IPS-18c (cell line): ENCODE data around the gene GLS.

Experiments
- H3K4me3 ChIP-seq: 2 replicates; pipeline ENCODE4 v1.7.0; 2013; ENCODE audit warnings: low read depth, mild to moderate bottlenecking, low read length, moderate library complexity; ENCODE audit not compliant: insufficient read depth
- H3K9me3 ChIP-seq: one replicate; pipeline ENCODE4 v1.6.1; 2013; ENCODE audit warnings: mild to moderate bottlenecking, low read length, moderate library complexity; ENCODE audit not compliant: control insufficient read depth, insufficient read depth

Gene GLS

DNA sequence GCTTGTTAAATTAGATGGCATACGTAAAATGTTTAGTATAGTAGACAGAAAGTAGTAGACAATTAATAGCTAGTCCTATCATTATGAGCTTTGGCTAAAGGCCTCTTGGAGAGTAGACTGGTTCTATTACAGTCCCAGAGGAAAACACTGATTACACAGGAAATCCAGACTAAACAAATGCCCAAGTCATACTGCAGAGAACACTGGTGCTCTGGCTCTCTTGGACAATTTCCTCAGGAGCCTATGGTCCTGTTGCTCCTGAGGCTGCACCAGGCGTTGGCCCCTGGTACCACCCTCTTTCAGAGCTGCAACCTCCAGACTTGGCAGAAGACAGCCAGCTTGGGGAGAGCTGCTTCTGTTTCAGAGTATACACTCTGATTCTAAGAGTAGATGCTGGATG, 91.6 kb downstream of the GLS start:
- Histone ChIP-seq H3K4me3 (no peak overlapping the region), H3K9me3 (no peaks in the 10 kb centered on the region)

DNA sequence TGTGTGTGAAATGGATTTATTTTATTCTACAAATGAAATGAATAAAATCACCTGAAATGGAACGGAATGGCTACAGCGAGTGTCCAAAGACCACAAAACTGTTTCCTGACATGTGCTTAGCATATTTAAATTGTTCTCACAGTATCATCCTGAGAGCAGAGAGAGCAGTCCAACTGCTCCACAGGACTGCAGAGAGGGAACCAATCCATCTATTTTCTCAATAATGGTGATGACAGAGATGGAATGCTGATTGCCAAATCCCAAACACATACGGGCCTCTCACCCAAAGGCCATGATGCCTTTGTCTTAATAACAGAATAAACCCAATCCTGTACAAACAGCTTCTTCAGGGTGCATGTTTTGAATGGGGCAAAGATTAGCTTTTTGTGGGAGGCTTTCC, 92.2 kb downstream of the GLS start:
- Histone ChIP-seq H3K9me3 (no peaks in the 10 kb centered on the region), H3K4me3 (no peak overlapping the region)

DNA sequence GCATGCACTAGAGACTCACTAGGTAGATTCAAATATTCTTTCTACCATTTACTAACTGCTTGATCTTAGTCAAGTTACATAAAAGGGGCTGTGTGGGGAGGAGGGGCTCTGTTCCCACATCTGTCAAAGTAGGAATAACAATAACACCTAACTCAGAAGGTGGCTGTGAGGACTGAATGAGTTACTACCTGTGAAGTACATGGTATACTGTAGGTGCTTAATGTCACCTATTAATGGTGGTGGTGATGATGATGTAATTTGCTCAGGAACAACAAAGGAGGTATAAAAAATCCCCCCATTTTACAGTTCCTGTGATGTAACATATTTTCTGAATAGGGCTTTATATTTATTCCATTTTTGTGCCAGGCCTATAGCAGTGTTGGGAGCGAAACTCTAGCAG, 92.6 kb downstream of the GLS start:
- H3K4me3 ChIP-seq: no peak overlapping the region

GRCh38 chr2:190973726-190974628, 93.4 kb downstream of the GLS start:
- H3K4me3 ChIP-seq: no peak overlapping the region
- H3K9me3 ChIP-seq: no peaks in the 10 kb centered on the region

More for the DNA sequence above, 92.6 kb downstream of the GLS start:
- no peaks in the 10 kb centered on the region for H3K9me3 ChIP-seq

DNA sequence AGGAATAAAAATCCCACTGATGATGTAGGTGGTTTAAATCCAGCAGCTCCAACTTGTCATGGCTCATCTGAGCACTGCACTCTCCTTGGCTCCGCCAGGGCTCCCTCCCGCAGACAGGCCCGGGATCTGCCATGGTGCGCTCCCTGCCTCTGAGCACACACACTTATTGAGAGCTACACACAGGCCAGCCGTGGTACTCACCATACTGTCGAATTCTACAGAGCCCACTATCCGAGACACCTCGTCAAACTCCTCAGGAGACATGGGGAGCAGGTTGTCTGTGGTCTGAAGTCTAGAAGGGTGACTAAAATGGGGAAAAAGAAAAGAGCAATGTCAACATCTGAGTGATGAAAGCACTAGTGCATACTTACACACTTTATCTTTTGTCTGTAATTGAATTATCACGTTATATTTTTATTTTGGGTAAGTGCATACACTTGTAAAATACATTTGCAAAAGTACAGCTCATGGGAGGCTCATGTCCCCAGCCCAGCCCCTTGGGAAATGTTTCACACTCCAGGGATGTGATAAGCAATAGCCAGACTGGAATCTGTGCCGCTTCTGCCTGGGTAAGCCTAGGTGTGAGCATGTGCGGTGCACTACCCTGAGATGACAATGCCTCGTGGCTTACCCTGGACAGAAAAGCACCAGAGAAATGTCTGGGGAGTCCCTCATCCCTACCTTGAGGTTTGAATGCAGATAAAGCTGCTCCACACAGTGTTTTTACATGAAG, 94.2 kb downstream of the GLS start:
- H3K4me3 ChIP-seq: no peak overlapping the region

DNA sequence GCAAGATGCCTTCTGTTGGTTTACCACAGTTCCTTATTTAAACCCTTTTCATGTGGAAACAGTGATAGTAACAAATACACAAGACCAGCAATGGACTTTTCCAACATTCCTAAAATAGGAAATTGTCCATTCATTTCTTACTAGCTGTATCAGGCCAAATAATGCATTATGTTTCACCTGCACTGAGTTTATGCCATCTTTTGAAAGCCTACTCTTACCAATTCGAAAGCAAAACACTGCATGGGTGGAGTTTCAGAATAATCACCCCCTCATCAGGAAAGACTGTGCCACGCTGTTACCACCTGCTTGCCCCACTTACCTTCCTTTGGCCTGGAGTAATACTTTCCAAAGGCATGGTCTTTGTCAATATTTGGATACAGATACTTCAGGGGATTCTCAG, 95.9 kb downstream of the GLS start:
- no peak overlapping the region for H3K4me3 ChIP-seq
- H3K9me3 ChIP-seq: no peaks in the 10 kb centered on the region

More for the DNA sequence above, 94.2 kb downstream of the GLS start:
- no peaks in the 10 kb centered on the region for H3K9me3 ChIP-seq

- Histone ChIP-seq H3K9me3 (no peaks in the 10 kb centered on the region), H3K4me3 (no peak overlapping the region)
These were observed 96.9 kb downstream of the GLS start for GRCh38 chr2:190977505-190977904.

- no peaks in the 10 kb centered on the region for H3K9me3 ChIP-seq
- no peak overlapping the region for H3K4me3 ChIP-seq
These were observed 97.9 kb downstream of the GLS start for GRCh38 chr2:190978389-190979053.

DNA sequence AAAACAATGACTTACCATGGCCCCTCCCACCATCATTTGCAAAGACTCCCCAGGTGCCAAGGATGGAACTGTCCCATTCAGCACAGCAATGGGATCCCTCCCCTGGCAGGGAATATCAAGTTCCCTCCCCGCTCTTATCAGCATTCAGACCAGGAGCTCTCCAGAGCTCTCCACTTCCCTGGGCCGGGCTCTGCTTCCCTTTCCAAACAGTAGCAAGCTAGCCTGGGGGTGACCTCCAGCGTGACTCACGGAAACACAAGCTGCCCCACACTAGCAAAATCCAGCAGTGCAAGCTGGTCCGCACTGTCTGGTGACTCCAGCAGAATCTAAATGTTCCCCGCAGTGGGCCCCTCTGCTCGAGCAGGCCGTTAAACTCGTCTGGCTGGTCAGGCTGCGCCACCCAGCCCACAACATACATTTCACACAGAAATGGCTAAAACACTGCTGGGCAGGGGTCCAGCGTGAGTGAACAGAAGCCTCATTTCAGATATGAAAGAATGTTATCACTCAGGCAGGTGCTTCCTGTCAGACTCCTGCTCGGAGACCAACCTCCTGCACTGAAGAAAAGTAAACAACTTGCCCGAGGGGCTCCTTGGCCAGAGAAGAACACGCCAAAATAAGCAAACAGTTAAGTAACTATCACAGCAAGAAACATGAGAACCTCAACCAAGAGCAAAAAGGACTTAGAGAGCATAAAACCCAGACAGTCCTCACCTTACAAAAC, 99.4 kb downstream of the GLS start:
- Histone ChIP-seq H3K4me3 (no peak overlapping the region), H3K9me3 (no peaks in the 10 kb centered on the region)

- Histone ChIP-seq H3K9me3 (no peaks in the 10 kb centered on the region), H3K4me3 (no peak overlapping the region)
These were observed 100.1 kb downstream of the GLS start for GRCh38 chr2:190980630-190981209.

- H3K9me3 ChIP-seq: no peaks in the 10 kb centered on the region
- H3K4me3 ChIP-seq: no peak overlapping the region
These were observed 100.7 kb downstream of the GLS start for GRCh38 chr2:190981333-190981732.

DNA sequence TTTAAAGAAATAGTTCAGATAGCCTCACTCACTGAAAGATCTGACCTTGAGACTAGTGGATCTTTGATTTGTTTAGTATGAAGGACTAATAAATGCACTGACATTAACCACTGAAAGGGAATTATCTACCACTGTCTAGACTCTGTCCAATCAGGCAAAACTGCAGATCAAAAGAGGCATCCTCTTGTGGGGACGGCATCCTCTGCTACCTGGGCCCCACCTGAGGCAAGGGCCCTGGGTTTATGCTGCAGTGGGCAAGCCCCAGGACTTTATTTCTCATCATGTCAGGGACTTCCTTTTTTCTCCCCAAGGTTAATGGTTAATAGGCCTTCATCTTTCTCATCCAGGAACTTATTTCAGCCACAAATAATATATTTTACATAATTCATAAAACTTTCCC, 101.1 kb downstream of the GLS start:
- Histone ChIP-seq H3K4me3 (no peak overlapping the region), H3K9me3 (no peaks in the 10 kb centered on the region)

DNA sequence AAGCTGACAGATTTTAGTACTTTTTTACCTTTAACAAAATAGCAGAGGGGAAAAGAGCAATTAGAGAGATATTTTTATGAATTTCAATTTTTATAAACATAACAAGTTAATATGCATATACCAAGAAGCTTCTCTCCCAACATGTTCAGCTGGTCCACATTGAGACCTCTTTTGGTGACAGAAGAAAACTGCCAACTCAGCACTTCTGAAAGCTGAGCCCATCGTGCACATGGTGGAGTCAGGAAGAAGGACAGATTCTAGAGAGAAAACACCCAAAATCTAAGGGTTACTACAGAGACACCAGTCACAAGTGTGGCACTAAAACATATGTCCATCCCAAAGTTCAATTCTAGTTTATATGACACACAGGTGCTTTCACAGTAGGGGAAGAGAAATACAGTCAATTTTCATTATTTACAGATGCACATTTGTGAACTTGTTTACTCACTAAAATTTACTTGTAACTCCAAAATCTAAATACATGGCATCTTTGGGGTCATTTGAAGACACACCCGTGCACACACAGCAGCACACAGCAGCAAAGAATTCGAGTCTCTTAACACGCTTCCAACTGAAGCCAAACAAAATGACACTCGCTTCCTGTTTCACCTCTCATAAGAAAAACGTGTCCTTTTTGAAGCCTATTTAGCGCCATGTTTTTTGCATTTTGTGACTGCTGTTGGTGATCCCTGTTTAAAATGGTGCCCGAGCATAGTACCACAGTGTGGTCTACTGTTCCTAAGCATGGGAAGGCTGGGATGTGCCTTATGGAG, 101.8 kb downstream of the GLS start:
- H3K9me3 ChIP-seq: no peaks in the 10 kb centered on the region
- H3K4me3 ChIP-seq: no peak overlapping the region

DNA sequence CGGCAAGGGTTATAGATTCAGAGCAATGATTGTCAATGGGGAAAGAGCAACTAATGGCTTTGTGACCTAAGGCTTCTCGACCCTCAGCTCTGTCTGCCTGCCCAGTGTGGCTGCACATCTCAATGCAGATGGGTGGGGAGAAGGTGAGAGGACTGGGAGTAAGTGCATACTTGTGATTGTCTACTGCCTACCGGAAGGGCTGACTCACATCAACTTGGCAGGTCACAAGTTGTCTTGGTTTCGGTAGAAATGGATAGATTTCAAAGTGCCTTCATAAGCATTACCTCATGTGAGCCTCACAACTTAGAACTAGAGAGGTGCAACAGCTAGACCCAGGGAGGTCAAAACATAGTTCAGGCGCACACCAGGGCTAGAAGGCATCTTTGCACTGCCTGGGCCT, 104.0 kb downstream of the GLS start:
- H3K9me3 ChIP-seq: no peaks in the 10 kb centered on the region
- no peak overlapping the region for H3K4me3 ChIP-seq

DNA sequence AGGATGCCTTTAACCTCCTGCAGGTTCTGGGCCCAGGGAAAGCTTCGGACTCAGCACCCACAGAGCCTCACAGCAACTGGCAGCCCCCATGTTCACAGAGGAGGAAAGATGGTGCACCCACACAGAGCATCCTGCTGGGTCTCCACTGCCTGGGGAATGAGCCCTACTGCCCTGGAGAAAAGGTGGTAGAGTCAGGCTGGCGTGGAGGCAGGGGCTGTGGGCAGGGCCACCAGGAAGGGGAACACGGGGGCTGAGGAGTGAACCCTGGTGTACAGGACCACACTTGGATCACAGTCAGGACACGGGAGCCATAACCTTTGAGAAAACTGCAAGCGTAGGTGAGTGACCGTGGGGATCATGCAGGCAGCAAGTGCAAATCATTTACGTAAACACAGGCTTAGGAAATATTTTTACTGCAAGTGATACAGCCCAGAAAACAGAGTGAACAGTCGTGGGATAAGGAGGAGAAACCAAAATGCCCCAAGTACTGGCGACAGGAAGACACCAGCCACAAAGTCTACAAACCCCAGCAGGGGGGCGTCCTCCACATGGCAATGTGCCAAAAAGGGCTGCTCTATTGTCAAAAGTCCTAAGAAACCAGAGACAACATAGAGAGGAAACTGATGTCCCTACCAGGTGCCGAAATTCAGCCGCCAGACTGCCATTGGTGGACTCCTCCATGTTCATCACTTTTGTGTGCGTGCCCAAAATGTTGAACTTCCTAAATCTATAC, 105.8 kb downstream of the GLS start:
- no peak overlapping the region for H3K4me3 ChIP-seq
- no peaks in the 10 kb centered on the region for H3K9me3 ChIP-seq

GRCh38 chr2:190987116-190987515, 106.5 kb downstream of the GLS start:
- Histone ChIP-seq H3K9me3 (no peaks in the 10 kb centered on the region), H3K4me3 (no peak overlapping the region)
